NK-92 (cell line): ENCODE measurements around the gene COBLL1.

ENCODE experiments used
- DNase-seq: peaks from one replicate; lab custom pipeline; 2025; ENCODE audit not compliant: unreplicated experiment; lab: John Stamatoyannopoulos, UW

Gene COBLL1

DNA sequence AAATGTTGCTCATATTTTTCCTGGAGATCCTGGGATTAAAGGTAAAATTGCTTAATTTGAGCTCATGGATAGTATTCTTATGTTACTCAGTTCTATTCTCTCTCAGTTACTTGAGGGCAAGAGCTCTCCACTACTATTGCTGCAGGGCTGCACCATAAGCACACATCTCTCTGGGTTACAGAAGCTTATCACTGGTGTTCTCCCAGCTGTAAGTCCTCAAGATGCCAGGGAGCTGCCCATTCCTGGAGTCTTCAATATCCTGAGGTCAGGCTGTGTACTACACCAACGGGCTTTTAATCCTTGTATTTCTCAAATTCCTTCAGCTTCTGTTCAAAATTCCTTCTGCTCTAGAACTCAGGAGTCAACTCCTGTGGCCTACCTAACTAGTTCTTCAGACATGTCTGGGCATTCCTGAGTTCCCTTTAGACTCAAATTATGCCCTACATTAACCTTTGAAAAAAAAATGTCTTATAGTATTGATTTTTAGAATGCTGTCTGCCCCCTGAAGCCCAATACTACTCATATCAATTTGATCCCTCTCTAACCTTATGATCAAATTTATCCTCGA lies 17.7 kb upstream of the COBLL1 start:
- no peak for DNase-seq

DNA sequence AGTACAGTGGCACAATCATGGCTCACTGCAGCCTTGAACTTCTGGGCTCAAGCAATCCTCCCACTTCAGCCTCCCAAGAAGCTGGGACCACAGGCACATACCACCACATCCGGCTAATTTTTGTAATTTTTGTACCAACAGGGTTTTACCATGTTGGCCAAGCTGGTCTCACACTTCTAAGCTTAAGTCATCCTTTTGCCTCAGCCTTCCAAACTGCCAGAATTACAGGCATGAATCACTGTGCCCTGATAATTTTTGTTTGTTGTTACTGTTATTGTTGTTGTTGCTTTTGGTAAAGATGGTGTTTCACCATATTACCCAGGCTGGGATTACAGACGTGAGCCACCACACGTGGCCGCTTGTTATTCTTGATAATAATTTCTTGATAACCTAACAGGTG lies 10.5 kb upstream of the COBLL1 start:
- DNase-seq: no peak

DNA sequence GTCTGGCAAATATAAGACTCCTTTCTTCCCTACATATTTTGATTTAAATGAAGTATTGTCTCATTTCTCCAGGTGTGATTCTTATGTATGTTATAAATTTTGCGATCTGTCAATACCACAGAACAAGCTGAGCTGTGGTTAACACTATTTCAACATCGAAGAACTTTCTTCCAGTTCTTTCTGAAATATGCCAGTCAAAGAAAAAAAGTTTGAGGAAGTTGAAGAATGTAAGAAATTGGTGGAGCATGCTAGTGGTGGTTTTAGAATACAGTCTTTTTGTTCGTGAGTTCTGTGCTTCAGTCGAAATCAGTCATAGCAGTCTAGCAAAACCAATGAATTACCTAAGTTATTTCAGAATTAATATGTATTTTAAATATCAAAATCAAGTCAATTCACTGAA lies 8.6 kb upstream of the COBLL1 start:
- no peak for DNase-seq

GRCh38 chr2:164849506-164849905 lies 7.9 kb upstream of the COBLL1 start:
- DNase-seq: no peak

- no peak for DNase-seq
Measured at GRCh38 chr2:164847981-164848741, 6.5 kb upstream of the COBLL1 start.

- no peak for DNase-seq
Measured at GRCh38 chr2:164847291-164847690, 5.7 kb upstream of the COBLL1 start.

GRCh38 chr2:164846276-164846675 lies 4.7 kb upstream of the COBLL1 start:
- no peak for DNase-seq

DNA sequence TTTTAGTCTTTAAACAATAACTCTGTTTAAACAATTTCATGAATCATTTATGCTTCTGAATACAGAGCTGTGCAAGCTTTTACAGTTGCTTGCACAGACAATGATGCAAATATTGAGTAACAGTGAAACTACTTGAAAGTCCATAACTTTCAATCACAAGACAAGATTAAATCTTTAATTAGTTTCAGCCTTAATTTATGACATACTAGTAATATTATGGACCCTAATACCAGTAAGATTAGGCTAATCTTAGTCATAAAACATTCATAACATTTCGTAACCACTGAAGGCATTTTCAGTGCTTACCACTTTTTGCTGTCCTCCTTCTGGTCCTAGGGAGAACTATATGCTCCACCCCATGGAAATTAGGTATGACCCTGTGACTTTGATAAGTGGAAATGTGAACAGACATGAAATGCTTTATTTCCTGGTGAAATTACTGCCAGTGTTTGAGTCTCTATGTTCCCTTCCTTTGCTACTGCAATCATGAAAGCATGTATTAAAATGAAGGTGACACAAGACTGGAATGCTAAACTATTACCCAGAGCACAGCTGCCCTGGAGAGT lies 1.8 kb upstream of the COBLL1 start:
- DNase-seq: no peak

GRCh38 chr2:164842624-164842966 lies 972 bp upstream of the COBLL1 start:
- no peak for DNase-seq

DNA sequence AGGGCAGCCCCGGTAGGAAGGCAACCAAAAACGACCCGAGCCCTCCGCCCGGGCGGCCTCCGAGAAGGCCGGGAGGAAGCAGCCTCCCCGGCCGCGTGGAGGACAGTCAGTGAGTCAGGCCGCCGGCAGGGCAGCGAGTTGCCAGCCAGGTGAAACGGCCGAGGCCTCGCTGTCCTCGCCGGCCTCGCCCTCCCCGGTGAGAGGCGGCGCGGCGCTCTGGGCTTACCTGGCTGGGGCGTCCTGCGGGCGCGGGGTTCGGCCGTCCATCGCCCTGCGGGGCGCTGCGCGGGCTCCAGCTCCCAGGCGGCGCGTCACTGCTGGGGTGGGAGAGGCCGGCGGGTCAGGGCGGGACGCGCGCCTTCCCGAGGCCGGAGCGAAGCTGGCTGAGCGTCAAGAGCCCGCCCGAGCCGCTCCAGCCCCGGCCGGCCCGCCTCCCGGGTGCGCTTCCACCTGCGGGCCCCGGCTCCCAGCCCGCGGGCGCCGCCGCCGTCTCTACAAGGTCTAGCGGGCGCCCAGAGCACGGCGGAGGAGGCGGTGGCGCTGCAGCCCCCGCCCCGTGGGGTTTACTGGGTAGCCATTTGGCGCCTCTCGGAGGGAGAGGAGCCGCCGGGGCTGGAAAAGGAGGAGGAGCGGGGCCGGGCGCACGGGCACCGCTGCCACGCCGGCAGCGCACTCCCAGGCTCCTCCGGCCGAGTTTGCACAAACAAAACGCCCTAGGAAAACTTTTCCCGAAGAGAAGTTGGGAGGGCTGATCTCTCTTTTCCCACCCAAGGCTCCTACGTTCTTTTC lies 499 bp downstream of the COBLL1 start:
- no peak for DNase-seq

DNA sequence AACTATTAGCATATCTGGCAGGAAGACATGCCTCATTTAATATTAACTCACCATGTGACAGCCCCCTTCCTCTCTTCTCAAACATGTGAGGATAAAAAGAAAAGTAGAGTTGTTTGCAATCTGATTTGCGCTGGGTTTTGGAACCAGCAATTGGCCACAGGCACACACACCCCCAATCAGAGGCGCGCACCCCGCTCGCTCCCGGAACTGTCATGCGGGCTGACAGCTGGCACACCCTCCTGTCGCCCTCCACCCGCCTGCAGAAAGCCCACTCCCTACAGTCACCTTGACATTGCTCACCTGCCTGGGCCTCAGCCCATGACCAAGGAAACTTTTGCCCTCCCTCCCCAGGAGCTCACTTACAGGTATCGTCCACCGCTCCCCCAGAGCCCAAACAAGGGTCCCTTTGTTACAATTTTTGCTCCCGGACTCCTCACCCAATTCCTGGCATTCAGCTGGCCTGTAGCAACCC lies 1.1 kb downstream of the COBLL1 start:
- DNase-seq: no peak

- DNase-seq: no peak
Measured at GRCh38 chr2:164839914-164840457, 1.6 kb downstream of the COBLL1 start.

DNA sequence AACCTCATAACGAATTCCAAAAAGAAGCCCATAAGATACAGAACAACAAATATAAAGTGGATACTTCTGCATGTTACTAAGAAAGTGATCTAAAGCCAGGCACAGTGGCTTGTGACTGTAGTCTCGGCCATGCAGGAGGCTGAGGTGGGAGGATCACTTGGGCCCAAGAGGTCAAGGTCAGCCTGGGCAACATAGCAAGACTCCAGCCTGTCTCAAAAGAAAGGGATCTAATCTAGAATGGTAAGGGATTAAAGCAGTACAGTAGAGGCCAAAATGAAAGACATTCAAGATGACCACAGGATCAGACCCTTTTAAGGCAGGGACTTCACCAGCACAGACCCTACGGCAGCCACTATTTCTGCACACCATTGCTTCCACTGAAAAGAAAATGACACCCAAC lies 3.8 kb downstream of the COBLL1 start:
- no peak for DNase-seq

DNA sequence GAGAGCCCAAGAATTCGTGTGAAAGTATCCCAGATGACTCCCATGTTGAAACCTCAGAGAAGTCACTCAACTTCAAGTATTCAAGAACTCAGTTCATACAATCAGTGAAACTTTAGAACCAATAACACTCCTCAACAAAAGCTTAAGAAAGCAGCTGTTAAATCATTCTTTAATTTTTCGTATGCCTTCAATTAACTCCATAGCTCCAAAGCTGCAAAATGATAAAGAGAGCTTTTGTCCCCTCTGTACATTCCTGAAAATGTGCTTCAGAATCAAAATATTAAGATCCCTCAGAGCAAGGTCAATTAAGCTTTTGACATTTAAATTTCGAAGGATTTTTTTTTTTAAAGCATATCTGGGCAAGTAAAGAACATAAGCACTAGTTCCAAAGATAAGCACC lies 4.7 kb downstream of the COBLL1 start:
- DNase-seq: no peak

DNA sequence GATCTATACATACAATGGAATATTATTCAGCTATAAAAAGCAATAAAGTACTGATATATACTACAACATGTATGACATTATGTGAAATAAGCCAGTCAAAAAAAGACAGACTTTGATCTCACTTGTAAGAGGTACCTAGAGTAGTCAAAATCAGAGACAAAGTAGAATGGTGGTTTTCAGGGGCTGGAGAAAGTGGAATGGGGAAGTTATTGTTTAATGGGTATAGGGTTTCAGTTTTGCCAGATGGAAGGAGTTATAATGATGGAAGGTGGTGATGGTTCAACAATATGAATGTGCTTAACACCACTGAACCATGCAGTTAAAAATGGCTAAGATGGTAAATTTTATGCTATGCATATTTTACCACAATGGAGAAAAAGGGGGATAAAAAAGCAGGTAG lies 6.3 kb downstream of the COBLL1 start:
- DNase-seq: no peak

- DNase-seq: no peak
Measured at GRCh38 chr2:164831887-164832286, 9.7 kb downstream of the COBLL1 start.

DNA sequence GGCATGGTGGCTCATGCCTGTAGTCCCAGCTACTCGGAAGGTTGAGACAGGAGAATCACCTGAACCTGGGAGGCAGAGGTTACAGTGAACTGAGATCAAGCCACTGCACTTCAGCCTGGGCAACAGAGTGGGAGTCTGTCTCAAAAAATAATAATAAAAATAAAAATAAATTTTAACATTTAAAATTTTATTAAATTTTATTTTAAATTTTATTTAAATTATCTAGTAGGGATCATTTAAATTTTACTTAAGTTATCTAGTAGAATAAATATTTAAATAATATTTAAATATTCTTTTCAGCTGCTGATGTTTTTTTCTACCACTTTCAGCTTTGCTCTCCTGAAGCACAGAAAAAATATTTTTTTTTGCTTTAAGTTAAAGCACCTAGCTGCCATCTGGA lies 10.4 kb downstream of the COBLL1 start:
- DNase-seq: no peak

GRCh38 chr2:164826293-164827243 lies 15.1 kb downstream of the COBLL1 start:
- no peak for DNase-seq

DNA sequence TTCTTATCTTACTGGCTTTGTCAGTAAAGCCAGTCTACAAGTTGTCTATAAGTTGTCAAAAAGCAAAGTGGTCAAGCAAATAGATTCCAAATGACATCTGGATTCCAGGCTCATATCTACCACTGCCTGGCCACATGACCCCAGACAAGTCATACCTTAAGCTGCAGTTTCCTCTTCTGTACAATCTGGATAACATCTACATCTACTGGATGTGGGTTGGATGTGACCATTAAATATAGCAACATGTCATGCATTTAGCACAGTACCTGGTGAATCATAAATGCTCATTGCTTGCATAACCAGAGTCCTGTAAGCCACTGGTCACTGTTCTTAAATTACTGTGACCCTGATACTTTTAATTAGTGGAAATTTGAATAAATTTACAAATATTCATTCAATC lies 16.8 kb downstream of the COBLL1 start:
- no peak for DNase-seq

DNA sequence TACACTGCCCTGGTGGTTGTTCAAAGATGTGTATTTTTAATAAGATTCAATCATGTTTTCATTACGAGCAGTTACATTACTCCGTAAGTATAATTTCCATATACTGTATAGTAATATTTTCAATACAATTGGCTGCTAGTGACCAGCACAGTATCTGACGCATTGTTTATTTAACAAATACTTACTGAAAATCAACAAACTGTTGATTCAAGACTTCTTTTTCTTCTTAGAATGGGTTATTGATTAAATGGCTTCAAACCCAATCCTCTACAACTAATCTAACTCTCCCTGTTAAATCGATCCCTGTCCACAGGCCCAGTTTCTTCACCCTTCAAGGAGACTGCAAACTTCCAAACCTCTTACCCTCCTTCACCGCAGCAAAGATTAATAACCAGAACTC lies 18.5 kb downstream of the COBLL1 start:
- DNase-seq: no peak
